ENCODE results near the gene DHRS2. TPM values are rescaled to one million over a fixed set of nuclear protein-coding genes. Genes with fewer than 3 reads are reported as not detected.

The DHRS2 gene
- total and polyA plus RNA-seq, 2 of the 13 experiments (the other 11 are each of a cell fraction or from before 2014, with no cell fraction given) = 1,621 to 3,021 TPM

DNA sequence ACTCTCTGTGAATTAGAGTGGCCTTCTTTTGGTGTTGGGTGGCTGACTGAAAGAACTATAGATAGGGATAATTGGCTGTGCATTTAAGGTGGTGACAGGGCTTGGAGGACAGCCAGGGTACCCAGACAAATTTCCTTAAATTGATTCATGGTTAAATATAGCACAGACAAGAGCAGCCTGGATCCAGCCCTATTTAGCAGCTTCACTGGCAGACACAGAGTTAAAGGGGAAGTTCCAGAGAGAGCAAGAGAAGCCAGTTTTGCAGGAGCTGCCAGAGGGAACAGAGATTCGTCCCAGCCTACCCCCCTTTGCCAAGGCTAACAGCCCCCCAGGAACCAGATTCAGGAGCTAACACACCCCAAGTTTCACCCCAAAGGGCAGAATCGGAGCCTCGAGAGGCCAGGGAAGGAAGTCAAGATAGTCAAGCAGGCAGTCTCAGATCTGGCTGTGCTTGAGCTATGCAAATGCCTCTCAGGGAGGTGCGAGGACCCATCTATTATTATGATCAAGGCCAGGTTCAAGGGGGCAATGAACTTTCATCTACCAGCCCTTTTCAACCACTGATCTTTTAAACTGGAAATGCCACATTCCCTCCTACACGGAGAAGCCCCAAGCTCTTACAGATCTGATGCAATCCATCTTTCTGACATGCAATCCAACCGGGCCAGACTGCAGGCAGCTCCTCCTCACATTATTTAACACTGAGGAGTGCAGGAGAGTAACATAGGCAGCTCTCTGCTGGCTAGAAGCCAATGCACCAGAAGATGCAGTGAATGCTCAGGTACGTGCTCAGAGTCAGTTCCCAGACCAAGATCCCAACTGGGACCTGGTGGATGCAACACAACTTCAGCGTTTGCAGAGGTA lies 58.2 kb downstream of the DHRS2 start (continued):
- TF ChIP-seq, protein P1, sequence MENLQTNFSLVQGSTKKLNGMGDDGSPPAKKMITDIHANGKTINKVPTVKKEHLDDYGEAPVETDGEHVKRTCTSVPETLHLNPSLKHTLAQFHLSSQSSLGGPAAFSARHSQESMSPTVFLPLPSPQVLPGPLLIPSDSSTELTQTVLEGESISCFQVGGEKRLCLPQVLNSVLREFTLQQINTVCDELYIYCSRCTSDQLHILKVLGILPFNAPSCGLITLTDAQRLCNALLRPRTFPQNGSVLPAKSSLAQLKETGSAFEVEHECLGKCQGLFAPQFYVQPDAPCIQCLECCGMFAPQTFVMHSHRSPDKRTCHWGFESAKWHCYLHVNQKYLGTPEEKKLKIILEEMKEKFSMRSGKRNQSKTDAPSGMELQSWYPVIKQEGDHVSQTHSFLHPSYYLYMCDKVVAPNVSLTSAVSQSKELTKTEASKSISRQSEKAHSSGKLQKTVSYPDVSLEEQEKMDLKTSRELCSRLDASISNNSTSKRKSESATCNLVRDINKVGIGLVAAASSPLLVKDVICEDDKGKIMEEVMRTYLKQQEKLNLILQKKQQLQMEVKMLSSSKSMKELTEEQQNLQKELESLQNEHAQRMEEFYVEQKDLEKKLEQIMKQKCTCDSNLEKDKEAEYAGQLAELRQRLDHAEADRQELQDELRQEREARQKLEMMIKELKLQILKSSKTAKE (CRISPR knock-in tag; IDR thresholded peaks at IDR 0.05; ENCODE audit: borderline replicate concordance) = no peak
- TF ChIP-seq, protein P2, sequence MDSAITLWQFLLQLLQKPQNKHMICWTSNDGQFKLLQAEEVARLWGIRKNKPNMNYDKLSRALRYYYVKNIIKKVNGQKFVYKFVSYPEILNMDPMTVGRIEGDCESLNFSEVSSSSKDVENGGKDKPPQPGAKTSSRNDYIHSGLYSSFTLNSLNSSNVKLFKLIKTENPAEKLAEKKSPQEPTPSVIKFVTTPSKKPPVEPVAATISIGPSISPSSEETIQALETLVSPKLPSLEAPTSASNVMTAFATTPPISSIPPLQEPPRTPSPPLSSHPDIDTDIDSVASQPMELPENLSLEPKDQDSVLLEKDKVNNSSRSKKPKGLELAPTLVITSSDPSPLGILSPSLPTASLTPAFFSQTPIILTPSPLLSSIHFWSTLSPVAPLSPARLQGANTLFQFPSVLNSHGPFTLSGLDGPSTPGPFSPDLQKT (CRISPR knock-in tag; IDR thresholded peaks at IDR 0.05; ENCODE audit: borderline replicate concordance) = no peak
- TF ChIP-seq ZNF256 (CRISPR knock-in tag; conservative IDR thresholded peaks at IDR 0.05) (peak; percentile 67; the same call in 1 of the 2 replicates), DMTF1 (CRISPR knock-in tag; IDR thresholded peaks at IDR 0.05) (no peak), ZSCAN30 (CRISPR knock-in tag; IDR thresholded peaks at IDR 0.05) (no peak), CENPBD1 (CRISPR knock-in tag; IDR thresholded peaks at IDR 0.05; ENCODE audit: borderline replicate concordance, low read depth) (no peak), HDAC2 (CRISPR knock-in tag; IDR thresholded peaks at IDR 0.05) (peak; percentile 19; the same call in 1 of the 2 replicates), TARDBP (CRISPR knock-in tag; IDR thresholded peaks at IDR 0.05) (no peak), ZSCAN20 (CRISPR knock-in tag; IDR thresholded peaks at IDR 0.05; ENCODE audit: borderline replicate concordance) (no peak)
- TF ChIP-seq, protein P3, sequence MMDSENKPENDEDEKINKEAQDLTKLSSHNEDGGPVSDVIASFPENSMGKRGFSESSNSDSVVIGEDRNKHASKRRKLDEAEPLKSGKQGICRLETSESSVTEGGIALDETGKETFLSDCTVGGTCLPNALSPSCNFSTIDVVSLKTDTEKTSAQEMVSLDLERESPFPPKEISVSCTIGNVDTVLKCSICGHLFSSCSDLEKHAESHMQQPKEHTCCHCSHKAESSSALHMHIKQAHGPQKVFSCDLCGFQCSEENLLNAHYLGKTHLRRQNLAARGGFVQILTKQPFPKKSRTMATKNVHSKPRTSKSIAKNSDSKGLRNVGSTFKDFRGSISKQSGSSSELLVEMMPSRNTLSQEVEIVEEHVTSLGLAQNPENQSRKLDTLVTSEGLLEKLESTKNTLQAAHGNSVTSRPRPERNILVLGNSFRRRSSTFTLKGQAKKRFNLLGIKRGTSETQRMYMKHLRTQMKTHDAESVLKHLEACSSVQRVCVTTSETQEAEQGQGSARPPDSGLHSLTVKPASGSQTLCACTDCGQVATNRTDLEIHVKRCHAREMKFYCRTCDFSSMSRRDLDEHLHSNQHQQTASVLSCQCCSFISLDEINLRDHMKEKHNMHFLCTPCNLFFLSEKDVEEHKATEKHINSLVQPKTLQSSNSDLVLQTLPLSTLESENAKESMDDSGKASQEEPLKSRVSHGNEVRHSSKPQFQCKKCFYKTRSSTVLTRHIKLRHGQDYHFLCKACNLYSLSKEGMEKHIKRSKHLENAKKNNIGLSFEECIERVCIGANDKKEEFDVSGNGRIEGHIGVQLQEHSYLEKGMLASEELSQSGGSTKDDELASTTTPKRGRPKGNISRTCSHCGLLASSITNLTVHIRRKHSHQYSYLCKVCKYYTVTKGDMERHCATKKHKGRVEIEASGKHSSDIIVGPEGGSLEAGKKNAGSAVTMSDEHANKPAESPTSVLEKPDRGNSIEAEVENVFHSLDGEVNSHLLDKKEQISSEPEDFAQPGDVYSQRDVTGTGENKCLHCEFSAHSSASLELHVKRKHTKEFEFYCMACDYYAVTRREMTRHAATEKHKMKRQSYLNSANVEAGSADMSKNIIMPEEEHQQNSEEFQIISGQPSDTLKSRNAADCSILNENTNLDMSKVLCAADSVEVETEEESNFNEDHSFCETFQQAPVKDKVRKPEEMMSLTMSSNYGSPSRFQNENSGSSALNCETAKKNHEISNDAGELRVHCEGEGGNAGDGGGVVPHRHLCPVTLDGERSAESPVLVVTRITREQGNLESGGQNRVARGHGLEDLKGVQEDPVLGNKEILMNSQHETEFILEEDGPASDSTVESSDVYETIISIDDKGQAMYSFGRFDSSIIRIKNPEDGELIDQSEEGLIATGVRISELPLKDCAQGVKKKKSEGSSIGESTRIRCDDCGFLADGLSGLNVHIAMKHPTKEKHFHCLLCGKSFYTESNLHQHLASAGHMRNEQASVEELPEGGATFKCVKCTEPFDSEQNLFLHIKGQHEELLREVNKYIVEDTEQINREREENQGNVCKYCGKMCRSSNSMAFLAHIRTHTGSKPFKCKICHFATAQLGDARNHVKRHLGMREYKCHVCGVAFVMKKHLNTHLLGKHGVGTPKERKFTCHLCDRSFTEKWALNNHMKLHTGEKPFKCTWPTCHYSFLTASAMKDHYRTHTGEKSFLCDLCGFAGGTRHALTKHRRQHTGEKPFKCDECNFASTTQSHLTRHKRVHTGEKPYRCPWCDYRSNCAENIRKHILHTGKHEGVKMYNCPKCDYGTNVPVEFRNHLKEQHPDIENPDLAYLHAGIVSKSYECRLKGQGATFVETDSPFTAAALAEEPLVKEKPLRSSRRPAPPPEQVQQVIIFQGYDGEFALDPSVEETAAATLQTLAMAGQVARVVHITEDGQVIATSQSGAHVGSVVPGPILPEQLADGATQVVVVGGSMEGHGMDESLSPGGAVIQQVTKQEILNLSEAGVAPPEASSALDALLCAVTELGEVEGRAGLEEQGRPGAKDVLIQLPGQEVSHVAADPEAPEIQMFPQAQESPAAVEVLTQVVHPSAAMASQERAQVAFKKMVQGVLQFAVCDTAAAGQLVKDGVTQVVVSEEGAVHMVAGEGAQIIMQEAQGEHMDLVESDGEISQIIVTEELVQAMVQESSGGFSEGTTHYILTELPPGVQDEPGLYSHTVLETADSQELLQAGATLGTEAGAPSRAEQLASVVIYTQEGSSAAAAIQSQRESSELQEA (CRISPR knock-in tag; IDR thresholded peaks at IDR 0.05; ENCODE audit: not compliant biosample characterization) = no peak

Data from HepG2 (cell line).